Panc1 (cell line): ENCODE data around the gene DLX3. TPM values are rescaled to one million over a fixed set of nuclear protein-coding genes. Genes with fewer than 3 reads are reported as not detected.

Experiments
- ATAC-seq: fragments of 200-7000 bp; cut with Tn5 transposase; 2 replicates; pipeline ENCODE4 v1.9.1; 2020; ENCODE audit warnings: mild to moderate bottlenecking, moderate library complexity
- BruUV-seq: library from RNA; stranded (reverse); fragments of 400-500 nt; replicated peaks from 2 replicates; lab custom pipeline; 2021; lab: Mats Ljungman, UMichigan
- CTCF ChIA-PET: fragments of 300-600 bp; sonication (Branson Sonifier 250); formaldehyde crosslinking; loops from one replicate; lab custom pipeline; 2022; ENCODE audit warnings: antibody characterized with exemption; lab: Charles Lee
- POLR2A ChIA-PET: fragments of 300-600 bp; sonication (Branson Sonifier 250); formaldehyde crosslinking; loops from one replicate; lab custom pipeline; 2022; ENCODE audit warnings: antibody characterized with exemption; lab: Charles Lee
- DNase-seq: peaks from one replicate; pipeline ENCODE4 v3.0.0-alpha.2; 2010; ENCODE audit warnings: low read depth, low spot score
- H3K27ac ChIP-seq: 2 replicates; pipeline ENCODE4 v1.5.1; 2011; ENCODE audit warnings: mild to moderate bottlenecking, low read length, inconsistent platforms
- H3K27me3 ChIP-seq: fragments of 200-500 bp; sonication (Bioruptor generic); 2 replicates; pipeline ENCODE4 v1.6.0; 2014; ENCODE audit warnings: low read length, inconsistent platforms; ENCODE audit not compliant: control insufficient read depth, insufficient read depth
- H3K36me3 ChIP-seq: fragments of 200-500 bp; sonication (Bioruptor generic); 2 replicates; pipeline ENCODE4 v1.5.1; 2014; ENCODE audit warnings: inconsistent platforms, mild to moderate bottlenecking, low read length, moderate library complexity; ENCODE audit not compliant: control insufficient read depth, insufficient read depth
- H3K4me1 ChIP-seq: 2 replicates; pipeline ENCODE4 v1.5.1; 2011; ENCODE audit warnings: inconsistent platforms, mild to moderate bottlenecking, low read length, moderate library complexity; ENCODE audit not compliant: control insufficient read depth, insufficient read depth
- H3K4me3 ChIP-seq, 2 experiments: 2 replicates each; pipeline ENCODE4 v1.5.1; 2011 to 2012; ENCODE audit warnings: low read depth in 2 of 2, low read length in 2 of 2, mild to moderate bottlenecking in 2 of 2, inconsistent platforms in 1 of 2, moderate library complexity in 1 of 2
- H3K9me3 ChIP-seq: fragments of 200-500 bp; sonication (Bioruptor generic); 2 replicates; pipeline ENCODE4 v1.5.1; 2014; ENCODE audit warnings: low read depth, mild to moderate bottlenecking, inconsistent platforms, low read length, moderate library complexity; ENCODE audit not compliant: control insufficient read depth, insufficient read depth
- POLR2AphosphoS5 ChIP-seq: IDR thresholded peaks from 2 replicates; pipeline ENCODE4 v1.6.1; 2012; ENCODE audit warnings: mild to moderate bottlenecking, low read depth, low read length, moderate library complexity
- REST ChIP-seq, 2 experiments: IDR thresholded peaks; 2 replicates each; pipeline ENCODE4 v1.6.1; 2011 to 2012; ENCODE audit warnings: low read depth in 2 of 2, control low read depth in 1 of 2, low read length in 1 of 2, mild to moderate bottlenecking in 1 of 2, moderate library complexity in 1 of 2; ENCODE audit not compliant: insufficient read depth in 1 of 2
- SIN3A ChIP-seq: IDR thresholded peaks from 2 replicates; pipeline ENCODE4 v1.6.1; 2012; ENCODE audit warnings: low read depth, mild to moderate bottlenecking, low read length, moderate library complexity, borderline replicate concordance; ENCODE audit not compliant: insufficient read depth
- TCF7L2 ChIP-seq: IDR thresholded peaks from 2 replicates; pipeline ENCODE4 v1.6.1; 2011; ENCODE audit warnings: mild to moderate bottlenecking, low read depth, low read length, inconsistent platforms
- in situ Hi-C: cut with HindIII; loops from 2 replicates; pipeline ENCODE4 v1.10.0; 2016; ENCODE audit warnings: low sequenced_read_pairs, low pct_unique_long_range_greater_than_20kb
- intact Hi-C: fragments of 100-400 bp; cut with micrococcal nuclease; formaldehyde crosslinking; loops from one replicate; pipeline ENCODE4 v1.10.0; 2022; ENCODE audit not compliant: unreplicated experiment
- total RNA-seq: library from RNA; stranded (reverse); gene quantifications from one replicate; pipeline ENCODE4 v1.2.1, GENCODE V29; 2021; ENCODE audit not compliant: unreplicated experiment
- TF ChIP-seq, protein P1 (sequence below): fragments of 450-650 bp; IDR thresholded peaks from 2 replicates; pipeline ENCODE4 v1.5.1; 2017; ENCODE audit warnings: mild to moderate bottlenecking

Gene DLX3
- total RNA-seq, 1 experiment from 2014 or later, result 2.9 TPM

GRCh38 chr17:49987681-49988441 lies 7.2 kb downstream of the DLX3 start (continued):
- TF ChIP-seq TCF7L2, result no peak

DNA sequence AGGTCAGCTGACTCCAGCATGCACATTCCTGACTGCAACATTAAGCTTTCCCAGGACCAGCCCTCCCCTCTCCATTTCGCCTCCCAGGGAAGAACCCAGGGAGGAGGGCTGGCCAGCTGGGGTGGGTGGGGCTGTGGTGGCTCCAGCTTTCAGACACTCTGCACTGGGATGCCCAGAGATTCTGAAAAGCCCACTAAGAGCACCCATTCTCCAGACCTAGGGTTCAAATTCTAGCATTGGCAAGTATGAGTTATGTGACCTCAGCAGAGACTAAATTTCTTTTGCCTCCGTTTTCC lies 7.8 kb downstream of the DLX3 start:
- intact Hi-C loops, result no loop called here
- DNase-seq (no peak), ATAC-seq (0 out of 2 replicates have a peak, but pooled peaks have one; percentile 40)
- Histone ChIP-seq H3K4me3 (no peak overlapping the region), H3K36me3 (no peaks in the 10 kb centered on the region), H3K4me1 (peaks cover 29% of the 10 kb centered on the region), H3K27ac (peak overlapping the region; percentile 57), H3K27me3 (no peaks in the 10 kb centered on the region), H3K9me3 (no peaks in the 10 kb centered on the region)
- BruUV-seq, result no TSS peak
- in situ Hi-C loops, result no loop called here
- TF ChIP-seq REST (IDR thresholded peaks at IDR 0.05; ENCODE audit: insufficient read depth in 1 of 2, low read depth in 2 of 2, low read length in 1 of 2), result no peak
- no peak for TF ChIP-seq SIN3A
- TF ChIP-seq, protein P1, sequence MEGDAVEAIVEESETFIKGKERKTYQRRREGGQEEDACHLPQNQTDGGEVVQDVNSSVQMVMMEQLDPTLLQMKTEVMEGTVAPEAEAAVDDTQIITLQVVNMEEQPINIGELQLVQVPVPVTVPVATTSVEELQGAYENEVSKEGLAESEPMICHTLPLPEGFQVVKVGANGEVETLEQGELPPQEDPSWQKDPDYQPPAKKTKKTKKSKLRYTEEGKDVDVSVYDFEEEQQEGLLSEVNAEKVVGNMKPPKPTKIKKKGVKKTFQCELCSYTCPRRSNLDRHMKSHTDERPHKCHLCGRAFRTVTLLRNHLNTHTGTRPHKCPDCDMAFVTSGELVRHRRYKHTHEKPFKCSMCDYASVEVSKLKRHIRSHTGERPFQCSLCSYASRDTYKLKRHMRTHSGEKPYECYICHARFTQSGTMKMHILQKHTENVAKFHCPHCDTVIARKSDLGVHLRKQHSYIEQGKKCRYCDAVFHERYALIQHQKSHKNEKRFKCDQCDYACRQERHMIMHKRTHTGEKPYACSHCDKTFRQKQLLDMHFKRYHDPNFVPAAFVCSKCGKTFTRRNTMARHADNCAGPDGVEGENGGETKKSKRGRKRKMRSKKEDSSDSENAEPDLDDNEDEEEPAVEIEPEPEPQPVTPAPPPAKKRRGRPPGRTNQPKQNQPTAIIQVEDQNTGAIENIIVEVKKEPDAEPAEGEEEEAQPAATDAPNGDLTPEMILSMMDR, result no peak
- no peak for TF ChIP-seq TCF7L2
- no peak for TF ChIP-seq POLR2AphosphoS5
- ChIA-PET CTCF (interaction anchor here (1.6 kb wide), 1 partner anchor 11 kb away, joined by 3 read pairs; no protein-coding TSS in a partner anchor), POLR2A (interaction anchor here (0.6 kb wide), 1 partner anchor 101 kb away, joined by 12 read pairs; no protein-coding TSS in a partner anchor)

DNA sequence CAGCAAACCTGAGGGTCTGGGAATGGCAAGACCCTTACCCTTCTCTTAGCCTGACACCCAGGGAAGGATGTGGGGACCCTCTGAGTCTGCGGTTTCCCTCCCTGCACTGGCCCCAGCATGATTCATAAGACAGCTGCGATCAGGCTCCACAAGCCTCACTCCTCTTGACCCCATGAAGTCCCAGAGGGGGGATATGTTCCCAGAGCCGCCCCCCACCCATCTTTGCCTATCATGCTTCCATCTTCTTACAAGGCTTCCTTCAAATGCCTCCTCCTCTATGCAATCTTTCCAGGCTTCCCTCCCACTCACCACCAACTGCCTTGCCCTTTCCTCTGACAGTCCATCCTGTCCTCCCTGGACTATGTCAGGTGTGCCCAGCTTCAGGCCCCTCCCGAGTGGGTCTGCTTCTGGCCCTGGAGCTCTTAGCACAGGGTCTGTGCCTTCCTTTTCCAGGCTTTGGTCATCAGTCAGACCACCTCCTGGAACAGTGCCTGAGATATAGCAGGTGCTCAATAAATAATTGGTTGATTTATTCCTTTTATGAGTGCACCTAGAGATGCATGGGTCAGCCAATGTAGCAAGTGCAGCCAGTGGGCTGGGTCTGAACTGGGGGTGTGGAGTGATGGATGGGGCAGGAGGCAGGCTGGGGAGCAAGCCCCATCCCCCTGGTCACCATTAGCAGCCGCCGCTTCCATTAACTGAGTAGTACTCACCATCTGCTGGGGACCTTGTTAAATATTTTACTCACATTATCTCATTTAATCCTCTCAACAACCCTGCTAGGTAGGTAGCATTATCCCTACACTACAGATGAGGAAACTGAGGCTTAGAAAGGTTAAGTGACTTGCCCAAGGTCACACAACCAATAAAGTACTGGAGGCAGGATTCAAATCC lies 8.4 kb downstream of the DLX3 start:
- POLR2A ChIA-PET, result interaction anchor here (0.6 kb wide), 1 partner anchor 77 kb away, joined by 3 read pairs; no protein-coding TSS in a partner anchor
- no peak for ATAC-seq
- no peaks in the 10 kb centered on the region for H3K36me3 ChIP-seq
- CTCF ChIA-PET, result interaction anchor here (0.6 kb wide), 1 partner anchor 125 kb away, joined by 7 read pairs; no protein-coding TSS in a partner anchor
- no peak for DNase-seq
- H3K9me3 ChIP-seq, result no peaks in the 10 kb centered on the region
- intact Hi-C loops (no loop called here), in situ Hi-C loops (no loop called here)
- H3K4me1 ChIP-seq, result peaks cover 29% of the 10 kb centered on the region
- no peak overlapping the region for H3K27ac ChIP-seq
- TF ChIP-seq POLR2AphosphoS5 (no peak), TCF7L2 (no peak), SIN3A (no peak), REST (IDR thresholded peaks at IDR 0.05; ENCODE audit: insufficient read depth in 1 of 2, low read depth in 2 of 2, low read length in 1 of 2) (no peak)
- TF ChIP-seq, protein P1, result no peak
- no peaks in the 10 kb centered on the region for H3K27me3 ChIP-seq
- BruUV-seq, result no TSS peak
- H3K4me3 ChIP-seq, result no peak overlapping the region
